CD4-positive, alpha-beta T cell treated with Interleukin-15 for 4 hours (primary cell): ENCODE measurements around the gene ROBO1.

Experiments
- DNase-seq: peaks from one replicate; pipeline ENCODE4 v3.0.0-alpha.2; 2020; ENCODE audit warnings: low spot score

The ROBO1 gene

DNA sequence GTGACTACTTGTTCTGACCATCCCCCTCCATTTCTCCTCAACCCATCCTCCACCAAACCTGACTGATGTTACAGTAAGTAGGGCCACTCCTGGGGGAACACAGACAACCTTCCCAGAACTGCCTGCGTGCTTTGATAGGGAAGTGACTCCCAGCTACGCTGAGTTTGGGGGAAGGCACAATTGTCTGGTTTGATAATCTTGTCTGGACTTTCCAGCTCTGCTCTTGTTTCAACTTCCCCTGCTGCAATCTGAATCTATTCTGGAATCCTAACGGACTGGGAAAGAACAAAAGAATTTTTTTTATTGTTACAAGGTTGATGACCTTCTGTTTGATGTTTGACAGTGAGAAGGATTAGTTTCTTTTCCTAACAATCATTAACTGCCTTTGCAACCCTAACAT is 895.6 kb downstream of the ROBO1 start:
- DNase-seq, result no peak

DNA sequence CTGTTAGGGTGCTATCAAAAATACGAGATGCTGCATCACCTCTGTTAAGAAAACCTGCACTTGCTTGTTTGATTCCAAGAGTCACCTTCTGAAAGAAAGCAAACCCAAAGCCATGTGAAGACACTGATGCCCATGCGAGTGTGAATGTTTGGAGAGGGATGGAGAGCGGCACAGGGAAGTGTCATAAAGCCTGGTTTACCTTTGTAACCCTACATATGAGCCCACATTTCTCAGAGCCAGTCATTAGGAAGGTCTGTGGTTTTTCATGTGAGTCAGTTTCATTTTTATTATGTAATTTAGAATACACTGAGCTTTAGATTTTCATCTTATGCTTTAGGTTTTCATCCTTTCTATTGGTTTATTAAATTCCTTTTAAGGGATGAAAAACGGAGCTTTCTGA is 896.8 kb downstream of the ROBO1 start:
- DNase-seq, result no peak

DNA sequence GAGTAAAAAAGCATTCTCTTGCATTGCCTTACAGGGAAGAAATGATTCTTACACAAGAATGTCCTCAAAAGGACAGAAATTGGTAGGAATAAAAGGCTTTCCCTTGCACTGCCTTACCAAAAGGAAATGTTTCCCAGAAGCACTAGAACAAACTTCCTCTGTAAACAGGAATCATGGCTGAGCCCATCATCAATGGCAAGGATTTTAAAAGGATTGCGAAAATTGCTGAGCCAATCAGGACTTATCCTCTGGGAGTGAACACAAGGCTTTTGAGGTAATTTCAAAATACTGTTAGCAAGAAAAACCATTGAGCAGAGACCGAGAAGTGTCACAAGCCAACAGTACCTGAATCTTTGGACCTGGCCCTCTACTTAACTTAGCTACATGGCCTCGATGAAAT is 897.3 kb downstream of the ROBO1 start:
- no peak for DNase-seq

DNA sequence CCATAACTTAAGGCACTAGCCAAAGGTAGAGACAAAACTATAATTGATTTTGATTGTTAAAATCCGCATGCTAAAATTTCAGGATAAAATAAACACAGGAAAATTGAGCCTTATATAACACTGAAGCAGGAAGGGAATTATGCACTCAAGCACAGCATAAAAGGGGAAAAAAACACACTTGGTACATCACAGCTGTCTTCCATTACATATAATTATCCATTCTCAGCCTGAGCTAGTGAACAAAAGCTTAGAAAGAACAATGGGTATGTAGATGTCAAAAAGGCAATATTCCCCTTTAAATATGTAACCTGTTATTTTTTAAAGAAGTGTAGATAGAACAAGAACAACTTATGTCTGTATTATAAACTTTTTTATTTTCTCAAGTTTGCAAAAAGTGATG is 899.2 kb downstream of the ROBO1 start:
- no peak for DNase-seq

DNA sequence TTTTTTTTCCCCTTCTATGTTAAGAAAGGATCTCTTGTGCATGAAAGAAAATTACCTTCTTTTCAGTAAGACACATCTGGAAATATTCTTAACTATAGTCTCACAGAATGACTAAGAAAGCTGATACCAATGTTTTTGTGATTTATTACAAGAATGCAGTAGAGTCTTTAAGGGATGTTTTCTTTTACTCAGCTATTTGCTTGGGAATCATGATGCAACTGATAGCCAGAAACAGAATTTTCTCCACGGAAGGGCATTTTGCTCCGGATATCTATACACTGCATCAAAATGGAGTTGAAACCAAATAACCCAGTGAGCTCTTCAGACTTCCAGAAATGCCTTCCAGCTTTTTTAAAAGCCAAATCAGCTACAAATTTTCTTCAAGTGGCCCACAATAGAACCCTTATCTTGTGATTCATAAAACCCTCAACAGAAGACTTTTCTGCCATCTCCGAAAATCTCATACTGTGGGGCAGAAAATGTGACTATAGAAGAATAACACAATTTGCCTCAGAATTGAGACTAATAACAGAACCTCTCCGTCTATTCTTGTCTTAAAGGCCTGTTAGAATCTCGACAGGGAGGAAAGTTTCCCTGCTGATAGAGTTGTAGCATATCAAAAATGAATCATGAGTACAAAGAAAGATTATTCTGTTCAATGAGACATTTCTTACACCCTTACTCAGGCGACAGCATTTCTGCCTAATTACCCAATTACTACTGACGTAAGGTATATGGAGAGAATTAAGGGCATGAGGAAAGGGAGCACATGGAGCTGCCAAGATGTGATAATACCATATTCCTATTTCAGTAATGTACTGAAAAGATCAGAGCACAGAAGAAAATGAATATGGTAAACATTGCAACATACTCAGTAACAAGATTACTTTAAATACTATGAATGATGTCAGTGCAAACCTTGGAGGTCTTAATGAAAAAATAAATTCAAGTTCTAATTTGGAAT is 900.1 kb downstream of the ROBO1 start:
- DNase-seq, result no peak

DNA sequence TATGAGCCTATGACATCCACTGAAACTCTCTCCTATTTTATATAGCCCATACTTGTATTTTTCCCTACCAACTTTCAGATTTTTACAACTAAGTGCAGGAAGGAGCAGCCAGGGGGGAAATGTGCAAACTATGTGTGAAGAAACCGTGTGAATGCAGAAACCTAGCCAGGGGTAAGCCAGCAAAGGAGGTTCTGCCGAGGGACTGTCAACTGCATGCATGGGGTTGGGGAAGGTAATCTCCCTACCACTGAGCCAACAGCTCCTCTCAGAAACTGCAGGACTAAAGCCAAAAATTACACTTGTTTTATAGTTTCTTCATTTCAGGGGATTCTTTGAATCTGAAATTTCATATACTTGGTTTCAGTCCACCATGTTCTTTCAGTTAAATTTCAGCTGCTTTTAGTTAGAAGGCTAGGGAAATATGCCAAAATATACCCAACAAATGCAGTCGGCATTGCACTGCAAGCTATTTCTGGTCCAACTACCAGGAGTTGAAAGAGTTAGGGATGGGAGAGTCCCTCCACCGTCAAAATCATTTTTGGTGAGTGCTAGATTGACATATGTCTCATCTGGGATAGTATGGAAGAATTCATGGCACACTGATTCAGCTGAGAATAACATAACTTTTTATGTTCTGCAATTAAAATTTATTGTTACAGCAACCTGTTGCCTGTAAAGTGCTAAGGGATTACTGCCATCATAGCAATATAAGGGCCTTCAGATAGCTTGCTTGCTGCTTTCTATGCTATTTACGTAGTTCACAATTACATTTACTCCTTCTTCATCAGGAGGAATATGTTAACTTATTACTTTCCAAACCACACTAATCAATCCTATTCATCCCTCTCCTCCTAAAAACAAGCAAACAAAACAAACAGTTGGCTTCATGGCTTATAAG is 904.2 kb downstream of the ROBO1 start:
- no peak for DNase-seq

DNA sequence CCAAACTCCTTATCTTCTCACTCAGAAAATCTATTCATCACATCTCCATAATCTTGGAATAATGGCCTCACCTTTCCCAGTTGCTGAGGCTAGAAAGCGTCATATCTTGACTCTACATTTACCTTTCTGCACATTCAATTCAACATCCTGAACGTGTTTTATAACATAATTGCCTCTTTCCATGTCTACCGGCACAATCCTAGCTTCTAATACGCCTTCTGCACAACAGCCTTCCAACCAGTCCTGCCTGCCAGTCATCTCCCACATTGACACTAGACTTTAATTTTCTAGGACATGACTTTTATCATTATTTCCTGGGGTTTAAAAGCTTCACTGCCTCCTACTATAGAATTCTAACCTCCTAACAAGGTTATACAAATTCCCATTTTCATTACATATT is 906.6 kb downstream of the ROBO1 start:
- DNase-seq, result no peak

DNA sequence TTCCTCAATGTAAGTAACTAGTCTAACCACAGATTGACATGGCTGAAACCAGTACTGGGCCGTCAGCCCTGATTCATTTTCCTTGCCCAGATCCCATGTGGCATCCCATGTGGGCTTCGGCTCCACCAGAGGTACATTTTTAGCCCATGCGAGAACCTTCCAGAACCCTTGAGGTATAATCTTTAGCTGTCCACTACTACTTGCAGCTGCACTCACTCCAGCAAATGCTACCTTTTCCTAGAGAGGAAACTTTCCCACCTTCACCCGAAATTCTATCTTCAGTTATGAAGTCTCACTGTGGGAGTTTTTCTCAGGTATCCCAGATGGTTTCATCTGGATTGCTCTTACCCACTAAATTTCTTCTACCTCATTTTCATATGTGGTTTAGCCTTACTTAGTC is 907.2 kb downstream of the ROBO1 start:
- DNase-seq, result no peak

DNA sequence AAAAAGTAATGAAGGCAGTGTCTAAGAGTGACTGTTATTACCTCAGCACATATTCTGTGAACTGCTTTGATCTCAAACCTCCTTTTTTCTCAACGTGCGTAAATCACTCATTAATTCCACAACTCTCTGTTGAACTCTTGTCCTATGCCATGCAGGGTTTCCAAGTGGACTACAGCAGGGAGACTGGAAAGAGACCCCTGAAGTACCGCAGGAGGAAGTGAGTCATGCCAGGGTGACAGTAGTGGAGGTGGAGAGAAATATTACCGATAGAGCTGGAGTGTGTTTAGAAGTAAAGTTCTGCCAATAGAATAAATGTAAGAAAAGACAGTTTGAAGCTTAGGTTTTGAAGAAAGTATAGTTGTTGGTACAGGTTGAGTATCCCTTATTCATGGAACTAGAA is 908.9 kb downstream of the ROBO1 start:
- no peak for DNase-seq

DNA sequence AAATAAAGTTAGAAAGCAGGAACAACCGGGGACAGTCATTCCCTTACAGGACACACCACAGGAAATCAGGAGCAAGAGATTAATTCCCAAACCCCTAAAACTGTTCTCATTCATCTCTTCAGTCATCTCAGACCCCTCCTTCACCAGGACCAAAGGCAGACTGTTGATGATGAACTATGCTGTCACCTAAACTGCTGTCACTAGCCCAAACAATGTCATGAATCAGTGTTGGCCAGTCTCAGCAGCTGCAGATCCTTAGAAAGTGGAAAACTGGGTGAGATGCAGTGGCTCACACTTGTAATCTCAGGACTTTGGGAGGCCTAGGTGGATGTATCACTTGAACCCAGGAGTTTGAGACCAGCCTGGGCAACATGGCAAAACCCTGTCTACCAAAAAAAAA is 909.6 kb downstream of the ROBO1 start:
- DNase-seq, result no peak

DNA sequence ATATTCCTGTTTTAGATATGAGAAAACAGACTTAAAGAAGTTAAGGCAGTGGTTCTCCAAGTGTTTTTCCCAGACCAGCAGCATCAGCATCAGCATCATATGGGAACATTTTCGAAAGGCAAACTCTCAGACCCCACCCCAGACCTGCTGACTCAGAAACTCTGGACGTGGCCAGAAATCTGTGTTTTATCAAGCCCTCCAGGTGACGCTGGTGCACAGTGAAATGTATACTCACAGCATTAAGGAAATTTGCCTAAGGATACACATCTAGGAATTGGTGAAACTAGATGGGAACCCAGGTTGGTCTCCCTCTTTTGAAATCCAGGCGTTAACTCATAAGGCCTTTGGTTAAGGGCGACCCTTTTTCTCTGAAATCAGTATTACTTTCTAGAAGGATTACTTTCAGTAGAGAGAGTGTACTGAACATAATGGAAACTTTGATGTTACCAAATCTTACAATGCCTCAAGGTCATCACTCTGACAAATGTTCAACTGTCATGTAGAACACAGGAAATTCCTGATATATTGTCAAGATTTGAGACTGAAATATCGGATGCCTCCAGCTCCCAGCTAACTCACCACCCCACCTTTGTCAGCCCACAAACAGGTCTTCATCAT is 910.2 kb downstream of the ROBO1 start:
- no peak for DNase-seq

DNA sequence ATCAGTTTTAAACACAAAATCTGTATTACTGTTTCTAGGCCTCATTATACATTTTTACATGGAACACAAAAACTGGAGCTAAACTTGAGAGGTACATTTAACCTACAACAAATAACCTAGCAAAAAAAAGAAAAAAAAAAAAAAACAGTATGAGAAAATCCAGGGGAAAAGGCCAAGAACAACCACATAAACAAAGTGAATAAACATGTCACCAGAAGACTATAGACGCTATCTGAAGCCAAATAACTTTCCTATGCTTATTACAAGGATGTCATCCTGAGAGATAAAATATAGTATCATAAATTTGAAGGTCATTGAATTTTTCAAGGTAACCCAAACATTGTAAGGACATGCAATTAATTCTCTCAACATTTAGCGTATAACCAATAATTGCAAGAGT is 911.6 kb downstream of the ROBO1 start:
- DNase-seq, result no peak

DNA sequence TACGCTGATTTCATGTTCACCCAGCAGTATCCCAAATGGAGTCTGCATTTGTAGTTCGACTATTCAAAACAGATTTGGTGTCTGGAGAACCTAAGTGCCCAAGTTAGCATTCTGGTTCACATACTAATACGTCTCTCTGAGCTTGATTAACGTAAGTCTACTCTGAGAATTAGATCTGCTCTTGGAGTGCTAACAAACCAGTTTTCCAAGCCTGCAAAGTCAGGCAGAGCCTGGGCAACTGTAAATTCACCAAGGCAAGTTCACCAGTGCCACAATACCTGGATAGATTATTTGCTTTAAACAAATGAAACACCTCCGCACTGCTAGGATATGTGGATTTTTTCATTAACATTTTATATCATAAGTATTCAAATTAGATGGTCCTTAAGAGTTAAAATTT is 912.6 kb downstream of the ROBO1 start:
- DNase-seq, result no peak

DNA sequence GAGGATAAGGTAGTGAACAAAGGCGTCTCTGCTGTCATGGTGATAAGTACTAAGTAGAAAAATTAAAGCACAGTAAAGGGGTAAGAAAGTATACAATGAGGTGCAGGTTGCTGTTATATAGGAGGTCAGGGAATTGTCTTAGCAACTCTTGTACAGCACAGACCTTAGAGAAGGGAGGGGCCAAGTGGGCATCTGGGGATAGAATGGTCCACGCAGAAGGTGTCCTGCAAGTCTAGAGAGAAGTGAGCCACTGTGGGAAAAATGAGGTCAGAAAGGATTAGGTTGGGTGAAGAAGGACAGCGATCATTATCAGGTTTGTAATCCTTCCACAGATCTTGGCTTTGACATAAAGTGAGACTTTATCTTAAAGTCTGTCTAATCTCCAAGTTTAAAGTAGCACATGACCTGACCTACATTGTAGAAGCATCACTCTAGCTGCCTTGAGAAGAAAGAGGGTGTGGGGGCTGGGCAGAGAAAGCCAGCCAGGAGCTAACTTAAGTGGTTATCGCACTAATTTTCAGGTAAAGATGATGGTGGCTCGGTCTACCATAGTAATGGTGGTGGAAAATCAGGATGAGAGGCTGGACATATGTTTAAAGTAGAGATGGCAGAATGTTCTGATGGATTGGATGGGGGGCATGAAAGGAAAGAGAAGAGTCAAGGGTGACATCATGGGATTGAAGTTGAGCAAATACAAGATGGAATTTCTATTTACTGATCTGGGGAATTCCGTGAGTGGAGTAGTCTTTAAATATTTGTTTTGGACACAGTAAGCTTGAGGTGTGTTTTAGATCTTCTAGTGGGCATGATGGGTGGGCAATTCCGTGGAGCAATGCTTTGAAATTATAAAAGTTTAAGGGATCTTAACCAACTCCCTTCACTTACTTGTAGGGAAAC is 919.2 kb downstream of the ROBO1 start:
- DNase-seq, result no peak

DNA sequence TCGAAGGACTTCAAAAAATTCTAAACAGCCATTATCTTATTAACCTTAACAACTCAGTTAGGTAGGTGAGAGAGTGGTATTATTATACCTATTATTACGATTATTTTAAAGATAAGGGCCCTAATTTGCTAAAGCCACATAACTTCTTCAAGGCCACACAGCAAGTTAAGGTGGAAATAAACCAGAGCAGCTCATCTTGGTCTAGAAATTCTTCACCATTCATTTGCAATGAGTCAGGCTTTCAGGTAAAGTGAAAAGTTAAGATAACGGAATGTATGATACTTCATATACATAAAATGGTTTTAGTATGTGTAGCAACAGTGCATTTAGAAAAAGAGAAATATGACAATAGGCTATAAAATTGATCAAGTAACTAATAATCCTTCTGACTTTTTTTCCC is 920.2 kb downstream of the ROBO1 start:
- DNase-seq, result no peak

DNA sequence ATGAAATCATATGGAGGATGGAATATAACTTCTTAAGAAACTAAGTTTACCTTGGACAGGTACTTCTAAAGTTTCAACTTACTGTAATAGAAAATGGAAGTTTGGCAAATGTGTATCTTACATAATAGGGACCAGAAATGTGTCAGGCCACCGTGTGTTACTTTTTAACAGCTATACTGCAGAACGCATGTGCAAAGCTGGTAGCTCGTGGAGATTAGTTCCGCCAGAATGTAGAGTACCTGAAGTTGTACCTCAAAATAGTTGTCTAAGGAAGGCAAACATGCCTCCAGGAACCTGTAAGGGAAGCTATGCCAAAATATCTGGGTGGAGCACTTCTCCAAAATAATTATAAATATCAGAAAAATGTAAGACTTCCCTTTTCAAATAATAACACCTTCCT is 920.6 kb downstream of the ROBO1 start:
- DNase-seq, result no peak

DNA sequence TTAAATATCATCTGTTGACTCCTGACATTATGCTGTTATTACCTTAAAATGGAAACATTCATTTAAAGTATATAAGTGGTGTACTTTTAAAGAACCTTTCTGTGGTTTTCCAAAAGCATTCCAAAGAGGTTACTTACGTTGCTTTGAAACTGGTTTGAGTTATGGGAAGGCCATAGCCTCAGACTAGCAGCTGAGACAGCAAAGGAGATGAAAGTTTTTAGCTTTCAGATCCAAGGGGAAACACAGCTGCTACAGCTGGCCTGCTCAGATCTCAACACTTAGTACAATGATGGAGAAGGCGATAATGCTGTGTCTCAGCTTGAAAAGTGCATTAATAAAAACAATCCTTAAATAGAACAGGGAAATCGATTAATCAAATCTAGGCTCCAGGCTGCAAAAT is 921.1 kb downstream of the ROBO1 start:
- DNase-seq, result no peak

DNA sequence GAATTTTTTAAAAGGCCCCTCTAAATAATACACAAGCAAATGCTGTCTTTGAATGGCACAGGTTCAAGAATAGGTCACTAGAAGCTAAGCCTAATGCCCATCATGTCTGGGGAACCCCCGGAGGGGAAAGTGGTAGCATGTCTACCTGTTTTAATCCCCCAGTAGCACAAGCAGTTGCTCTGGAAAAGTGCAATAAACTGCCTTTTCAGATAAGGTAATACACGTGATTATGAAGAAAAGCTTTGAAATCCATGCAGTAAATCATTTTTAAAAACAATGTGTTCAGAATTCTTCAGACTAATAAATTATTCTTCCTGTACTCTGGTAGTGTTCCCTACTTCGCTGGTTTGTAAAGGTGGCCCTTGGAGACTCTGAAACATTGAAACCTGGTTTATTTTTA is 922.2 kb downstream of the ROBO1 start:
- no peak for DNase-seq

DNA sequence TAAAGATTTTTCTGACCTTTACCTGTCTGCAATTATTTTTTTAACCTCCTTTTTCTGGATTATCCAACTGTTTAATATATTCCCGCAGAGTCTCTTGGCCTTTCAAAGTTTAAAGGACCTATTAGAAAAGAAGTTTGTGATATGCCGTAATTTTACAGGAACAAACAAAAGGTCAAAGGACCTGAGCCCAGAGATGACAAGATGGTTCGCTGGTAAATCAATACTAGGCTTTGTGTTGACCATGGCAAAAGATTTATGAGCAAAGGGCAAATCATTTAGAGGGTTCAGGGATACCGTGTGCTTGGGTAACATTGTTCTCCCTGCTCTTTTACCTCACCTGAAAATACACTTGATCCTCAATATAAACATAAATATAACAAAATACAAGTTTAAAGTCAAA is 923.5 kb downstream of the ROBO1 start:
- no peak for DNase-seq

DNA sequence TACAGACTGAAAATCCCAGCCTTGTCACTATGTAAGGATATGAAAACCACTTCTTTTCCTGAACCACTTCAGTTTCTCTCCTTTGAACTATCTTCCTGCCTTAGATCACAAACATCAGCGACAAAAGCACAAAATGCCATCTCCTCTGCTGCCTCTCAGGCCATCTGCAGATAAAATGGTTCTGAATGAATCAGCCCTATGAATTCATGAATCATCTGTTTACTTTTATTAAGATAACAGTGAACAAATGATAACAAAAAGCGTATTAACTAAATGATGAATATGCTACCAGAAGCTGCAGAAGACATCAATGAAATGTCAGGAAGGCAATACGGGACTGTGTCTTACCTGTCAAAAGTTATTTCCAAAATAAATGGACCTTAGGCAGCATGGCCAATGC is 928.1 kb downstream of the ROBO1 start:
- no peak for DNase-seq

DNA sequence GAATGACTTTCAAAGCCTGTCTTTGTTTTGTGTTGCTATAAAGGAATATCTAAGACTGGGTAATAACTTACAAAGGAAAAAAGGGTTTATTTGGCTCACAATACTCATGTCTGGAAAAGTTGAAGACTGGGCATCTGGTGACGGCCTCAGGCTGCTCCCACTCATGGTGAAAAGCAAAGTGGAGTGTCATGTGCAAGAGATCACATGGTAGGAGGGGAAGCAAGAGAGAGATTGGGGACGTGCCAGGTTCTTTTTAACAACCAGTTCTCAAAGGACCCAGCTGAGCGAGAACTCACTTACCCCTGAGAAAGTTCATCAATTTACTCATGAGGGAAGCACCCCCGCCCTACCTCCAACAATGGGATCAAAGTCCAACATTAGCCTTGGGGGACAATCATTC is 929.4 kb downstream of the ROBO1 start:
- no peak for DNase-seq

DNA sequence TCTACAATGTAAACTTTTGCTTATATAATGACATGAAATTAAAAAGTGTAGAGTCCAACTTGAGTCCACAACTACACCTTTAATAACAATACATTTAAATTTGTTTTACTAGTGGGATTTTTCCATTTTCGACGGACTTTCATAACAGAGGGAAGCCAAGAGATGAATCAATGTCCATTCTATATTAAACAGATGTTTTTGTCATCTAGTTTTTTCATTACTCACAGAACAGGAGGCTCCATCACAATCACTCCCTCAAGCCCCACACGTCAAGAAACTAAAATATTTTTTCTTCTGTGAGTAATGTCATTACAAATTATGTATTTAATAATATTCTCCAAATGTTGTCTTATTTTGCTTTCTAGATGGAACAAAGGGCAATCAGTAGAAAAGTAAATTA is 932.9 kb downstream of the ROBO1 start:
- DNase-seq, result no peak
